Activated CD8-positive, alpha-beta T cell treated with anti-CD3 and anti-CD28 coated beads for 36 hours (primary cell): Measurements from ENCODE around the gene SYNPR. TPM values are rescaled to one million over a fixed set of nuclear protein-coding genes. Genes with fewer than 3 reads are reported as not detected.

ENCODE experiments used
- ATAC-seq: fragments of 200-7000 bp; cut with Tn5 transposase; one replicate; pipeline ENCODE4 v1.10.0; 2021; ENCODE audit warnings: mild to moderate bottlenecking, moderate library complexity
- CTCF ChIA-PET: fragments of 350-600 bp; sonication (Branson Sonifier 250); formaldehyde crosslinking; loops from one replicate; lab custom pipeline; 2021; ENCODE audit warnings: antibody characterized with exemption; lab: Charles Lee
- POLR2A ChIA-PET: fragments of 350-600 bp; sonication (Branson Sonifier 250); formaldehyde crosslinking; loops from one replicate; lab custom pipeline; 2021; ENCODE audit warnings: antibody characterized with exemption; lab: Charles Lee
- DNase-seq: peaks from one replicate; pipeline ENCODE4 v3.0.0-alpha.2; 2020
- H3K27ac Mint-ChIP-seq: one replicate; pipeline ENCODE4 v1.8.0; 2021; ENCODE audit warnings: mild to moderate bottlenecking, mixed read lengths
- H3K27me3 Mint-ChIP-seq: one replicate; pipeline ENCODE4 v1.8.0; 2021; ENCODE audit warnings: mixed read lengths
- H3K36me3 Mint-ChIP-seq: one replicate; pipeline ENCODE4 v1.8.0; 2021; ENCODE audit warnings: low read depth, mixed read lengths
- H3K4me1 Mint-ChIP-seq: one replicate; pipeline ENCODE4 v1.8.0; 2021; ENCODE audit warnings: low read depth, mixed read lengths
- H3K4me3 Mint-ChIP-seq: one replicate; pipeline ENCODE4 v1.8.0; 2021; ENCODE audit warnings: mild to moderate bottlenecking, moderate library complexity, mixed read lengths
- H3K9me3 Mint-ChIP-seq: one replicate; pipeline ENCODE4 v1.8.0; 2021; ENCODE audit warnings: mixed read lengths
- CTCF ChIP-seq: fragments of 200-600 bp; IDR thresholded peaks from one replicate; pipeline ENCODE4 v1.8.0; 2022; ENCODE audit warnings: antibody characterized with exemption, mild to moderate bottlenecking
- intact Hi-C: fragments of 100-400 bp; cut with micrococcal nuclease; formaldehyde crosslinking; loops from one replicate; pipeline ENCODE4 v1.10.0; 2022
- total RNA-seq, 2 experiments: library from RNA; stranded (reverse); gene quantifications; one replicate each; pipeline ENCODE4 v1.2.3, GENCODE V29; 2021

The SYNPR gene
- total RNA-seq, 2 experiments from 2014 or later: not detected

- ATAC-seq (no peak), DNase-seq (no peak)
- intact Hi-C loops: no loop called here
- no peaks in the 10 kb centered on the region for H3K36me3 Mint-ChIP-seq
- ChIA-PET CTCF (no interaction called here), POLR2A (no interaction called here)
- TF ChIP-seq CTCF: no peak
- H3K4me1 Mint-ChIP-seq: no peaks in the 10 kb centered on the region
- no peaks in the 10 kb centered on the region for H3K27me3 Mint-ChIP-seq
- no peaks in the 10 kb centered on the region for H3K9me3 Mint-ChIP-seq
- no peak overlapping the region for H3K4me3 Mint-ChIP-seq
- H3K27ac Mint-ChIP-seq: no peak overlapping the region
Observed at GRCh38 chr3:63474828-63475518, 196.9 kb downstream of the SYNPR start.

- intact Hi-C loops: no loop called here
- Mint-ChIP-seq H3K36me3 (no peaks in the 10 kb centered on the region), H3K4me3 (no peak overlapping the region), H3K4me1 (no peaks in the 10 kb centered on the region), H3K27me3 (no peaks in the 10 kb centered on the region), H3K27ac (no peak overlapping the region), H3K9me3 (no peaks in the 10 kb centered on the region)
- TF ChIP-seq CTCF: no peak
- no peak for ATAC-seq
- DNase-seq: no peak
- ChIA-PET POLR2A (interaction anchor here (0.9 kb wide), 1 partner anchor 9 kb away, joined by 3 read pairs; no protein-coding TSS in a partner anchor), CTCF (no interaction called here)
Observed at GRCh38 chr3:63477494-63478129, 199.5 kb downstream of the SYNPR start.

GRCh38 chr3:63478990-63479660, 201.0 kb downstream of the SYNPR start:
- TF ChIP-seq CTCF: no peak
- Mint-ChIP-seq H3K36me3 (no peaks in the 10 kb centered on the region), H3K4me3 (no peak overlapping the region), H3K9me3 (no peaks in the 10 kb centered on the region), H3K27me3 (no peaks in the 10 kb centered on the region), H3K4me1 (no peaks in the 10 kb centered on the region), H3K27ac (no peak overlapping the region)
- ATAC-seq: no peak
- POLR2A ChIA-PET: no interaction called here
- intact Hi-C loops: no loop called here
- CTCF ChIA-PET: no interaction called here
- DNase-seq: no peak

- DNase-seq (no peak), ATAC-seq (no peak)
- ChIA-PET CTCF (no interaction called here), POLR2A (interaction anchor here (1.0 kb wide), 1 partner anchor 12 kb away, joined by 3 read pairs; no protein-coding TSS in a partner anchor)
- no peak overlapping the region for H3K4me3 Mint-ChIP-seq
- no peaks in the 10 kb centered on the region for H3K36me3 Mint-ChIP-seq
- no peak overlapping the region for H3K27ac Mint-ChIP-seq
- H3K4me1 Mint-ChIP-seq: no peaks in the 10 kb centered on the region
- no peaks in the 10 kb centered on the region for H3K27me3 Mint-ChIP-seq
- intact Hi-C loops: no loop called here
- no peaks in the 10 kb centered on the region for H3K9me3 Mint-ChIP-seq
- no peak for TF ChIP-seq CTCF
Observed at GRCh38 chr3:63479661-63480035, 201.5 kb downstream of the SYNPR start.

- Mint-ChIP-seq H3K4me1 (no peaks in the 10 kb centered on the region), H3K9me3 (no peaks in the 10 kb centered on the region), H3K27ac (no peak overlapping the region), H3K27me3 (no peaks in the 10 kb centered on the region), H3K4me3 (no peak overlapping the region), H3K36me3 (no peaks in the 10 kb centered on the region)
- ATAC-seq (no peak), DNase-seq (no peak)
- POLR2A ChIA-PET: interaction anchor here (1.1 kb wide), 1 partner anchor 14 kb away, joined by 3 read pairs; no protein-coding TSS in a partner anchor
- intact Hi-C loops: no loop called here
- no peak for TF ChIP-seq CTCF
- CTCF ChIA-PET: no interaction called here
Observed at GRCh38 chr3:63481627-63482026, 203.5 kb downstream of the SYNPR start.
